Fibroblast of lung (primary cell): Measurements from ENCODE around the gene MAGI2. TPM values are rescaled to one million over a fixed set of nuclear protein-coding genes. Genes with fewer than 3 reads are reported as not detected.
"Not testable (repeated sequence)": the region's sequence is repeated elsewhere in the genome, so short reads cannot be mapped to it uniquely, and the experiment has no call there.

Experiments used
- DNase-seq, 2 donors: peaks; one replicate each; pipeline versions ENCODE4 v3.0.0 to v3.0.0-alpha.2; 2010; ENCODE audit warnings: low read depth in 2 of 2
- H2AFZ ChIP-seq: 2 replicates; pipeline ENCODE4 v1.5.1; 2012; ENCODE audit warnings: low read length, control low read depth, inconsistent platforms
- H3K27ac ChIP-seq: 2 replicates; pipeline ENCODE4 v1.5.1; 2011; ENCODE audit warnings: low read length, control low read depth; ENCODE audit not compliant: insufficient read depth
- H3K27me3 ChIP-seq: 2 replicates; pipeline ENCODE4 v1.5.1; 2011; ENCODE audit warnings: mild to moderate bottlenecking, low read length; ENCODE audit not compliant: control insufficient read depth, insufficient read depth
- H3K36me3 ChIP-seq: 2 replicates; pipeline ENCODE4 v1.5.1; 2011; ENCODE audit warnings: low read length; ENCODE audit not compliant: control insufficient read depth, insufficient read depth
- H3K4me1 ChIP-seq: 2 replicates; pipeline ENCODE4 v1.5.1; 2011; ENCODE audit warnings: low read length; ENCODE audit not compliant: control insufficient read depth, insufficient read depth; ENCODE audit errors: extremely low read depth
- H3K4me2 ChIP-seq: 2 replicates; pipeline ENCODE4 v1.5.1; 2011; ENCODE audit warnings: low read length, control low read depth; ENCODE audit not compliant: insufficient read depth; ENCODE audit errors: extremely low read depth
- H3K4me3 ChIP-seq, 4 experiments: fragments of 200-600 bp in 1 of 4; sonication (generic) in 1 of 4; replicated peaks in 1 of 4; 2 replicates each; pipeline ENCODE4 v1.5.1; 2011 to 2016; ENCODE audit warnings: low read length in 4 of 4, low read depth in 3 of 4, mild to moderate bottlenecking in 3 of 4, control low read depth in 2 of 4, inconsistent platforms in 1 of 4, mixed read lengths in 1 of 4; ENCODE audit not compliant: insufficient read depth in 1 of 4; ENCODE audit errors: control extremely low read depth in 1 of 4
- H3K79me2 ChIP-seq: 2 replicates; pipeline ENCODE4 v1.5.1; 2012; ENCODE audit warnings: mild to moderate bottlenecking, low read length, inconsistent platforms; ENCODE audit not compliant: control insufficient read depth, insufficient read depth
- H3K9ac ChIP-seq: 2 replicates; pipeline ENCODE4 v1.5.1; 2011; ENCODE audit warnings: mild to moderate bottlenecking, low read length, control low read depth; ENCODE audit not compliant: insufficient read depth
- H3K9me3 ChIP-seq: 2 replicates; pipeline ENCODE4 v1.5.1; 2012; ENCODE audit warnings: low read depth, low read length; ENCODE audit not compliant: control insufficient read depth, insufficient read depth
- H4K20me1 ChIP-seq: 2 replicates; pipeline ENCODE4 v1.5.1; 2011; ENCODE audit warnings: low read length; ENCODE audit not compliant: control insufficient read depth, insufficient read depth; ENCODE audit errors: extremely low read depth
- EZH2 ChIP-seq: IDR thresholded peaks from 2 replicates; pipeline ENCODE4 v1.5.1; 2012; ENCODE audit warnings: low read length, control low read depth, mild to moderate bottlenecking; ENCODE audit errors: missing control alignments
- polyA plus RNA-seq, 2 donors: library from polyadenylated mRNA; depleted of rRNA in 1 of 2; stranded (reverse) in 1 of 2; unstranded in 1 of 2; fragments of >200 nt; gene quantifications; 2 replicates each; pipeline ENCODE4 v1.2.1, GENCODE V29; 2011 to 2012; ENCODE audit warnings: missing spikeins in 1 of 2
- total RNA-seq: library from RNA; depleted of rRNA; stranded (reverse); fragments of >200 nt; gene quantifications from 2 replicates; pipeline ENCODE4 v1.2.1, GENCODE V29; 2014
- TF ChIP-seq, protein P1 (sequence below), 2 donors: IDR thresholded peaks in 1 of 2; conservative IDR thresholded peaks in 1 of 2; 1 replicate in 1 of 2; 2 replicates in 1 of 2; pipeline ENCODE4 v1.5.1; 2011 to 2012; ENCODE audit warnings: low read length in 2 of 2, control low read depth in 1 of 2, inconsistent platforms in 1 of 2, low read depth in 1 of 2, mild to moderate bottlenecking in 1 of 2

MAGI2 gene
- total and polyA plus RNA-seq, 2 donors (not counting 1 experiment from before 2014, with no cell fraction given), result 1.8 to 17.0 TPM

- H3K4me2 ChIP-seq, result peak overlapping the region; percentile 25
- DNase-seq, result no peak
- no peak overlapping the region for H3K27ac ChIP-seq
Observed at GRCh38 chr7:78970440-78970916, 483.0 kb downstream of the MAGI2 start.

GRCh38 chr7:78968951-78969350, 484.5 kb downstream of the MAGI2 start:
- Histone ChIP-seq H3K36me3 (no peaks in the 10 kb centered on the region), H3K9me3 (no peaks in the 10 kb centered on the region), H2AFZ (no peak overlapping the region), H3K27ac (no peak overlapping the region), H3K27me3 (no peaks in the 10 kb centered on the region), H3K4me2 (no peak overlapping the region), H3K4me1 (peaks cover 2% of the 10 kb centered on the region), H3K9ac (no peak overlapping the region), H4K20me1 (no peaks in the 10 kb centered on the region), H3K4me3 (no peak overlapping the region), H3K79me2 (no peaks in the 10 kb centered on the region)
- no peak for DNase-seq
- TF ChIP-seq, protein P1, sequence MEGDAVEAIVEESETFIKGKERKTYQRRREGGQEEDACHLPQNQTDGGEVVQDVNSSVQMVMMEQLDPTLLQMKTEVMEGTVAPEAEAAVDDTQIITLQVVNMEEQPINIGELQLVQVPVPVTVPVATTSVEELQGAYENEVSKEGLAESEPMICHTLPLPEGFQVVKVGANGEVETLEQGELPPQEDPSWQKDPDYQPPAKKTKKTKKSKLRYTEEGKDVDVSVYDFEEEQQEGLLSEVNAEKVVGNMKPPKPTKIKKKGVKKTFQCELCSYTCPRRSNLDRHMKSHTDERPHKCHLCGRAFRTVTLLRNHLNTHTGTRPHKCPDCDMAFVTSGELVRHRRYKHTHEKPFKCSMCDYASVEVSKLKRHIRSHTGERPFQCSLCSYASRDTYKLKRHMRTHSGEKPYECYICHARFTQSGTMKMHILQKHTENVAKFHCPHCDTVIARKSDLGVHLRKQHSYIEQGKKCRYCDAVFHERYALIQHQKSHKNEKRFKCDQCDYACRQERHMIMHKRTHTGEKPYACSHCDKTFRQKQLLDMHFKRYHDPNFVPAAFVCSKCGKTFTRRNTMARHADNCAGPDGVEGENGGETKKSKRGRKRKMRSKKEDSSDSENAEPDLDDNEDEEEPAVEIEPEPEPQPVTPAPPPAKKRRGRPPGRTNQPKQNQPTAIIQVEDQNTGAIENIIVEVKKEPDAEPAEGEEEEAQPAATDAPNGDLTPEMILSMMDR (conservative IDR thresholded peaks at IDR 0.05 in 1 of 2, IDR thresholded peaks at IDR 0.05 in 1 of 2; ENCODE audit: low read depth in 1 of 2, low read length in 2 of 2), result no peak
- no peak for TF ChIP-seq EZH2

More at GRCh38 chr7:78970440-78970916, 483.0 kb downstream of the MAGI2 start:
- H3K9ac ChIP-seq, result no peak overlapping the region
- no peaks in the 10 kb centered on the region for H4K20me1 ChIP-seq
- H3K27me3 ChIP-seq, result no peaks in the 10 kb centered on the region
- no peaks in the 10 kb centered on the region for H3K36me3 ChIP-seq
- no peaks in the 10 kb centered on the region for H3K79me2 ChIP-seq
- no peak overlapping the region for H3K4me3 ChIP-seq
- no peak overlapping the region for H2AFZ ChIP-seq
- peaks cover 2% of the 10 kb centered on the region for H3K4me1 ChIP-seq
- TF ChIP-seq, protein P1 (conservative IDR thresholded peaks at IDR 0.05 in 1 of 2, IDR thresholded peaks at IDR 0.05 in 1 of 2; ENCODE audit: low read depth in 1 of 2, low read length in 2 of 2), result no peak
- TF ChIP-seq EZH2, result no peak
- H3K9me3 ChIP-seq, result no peaks in the 10 kb centered on the region

DNA sequence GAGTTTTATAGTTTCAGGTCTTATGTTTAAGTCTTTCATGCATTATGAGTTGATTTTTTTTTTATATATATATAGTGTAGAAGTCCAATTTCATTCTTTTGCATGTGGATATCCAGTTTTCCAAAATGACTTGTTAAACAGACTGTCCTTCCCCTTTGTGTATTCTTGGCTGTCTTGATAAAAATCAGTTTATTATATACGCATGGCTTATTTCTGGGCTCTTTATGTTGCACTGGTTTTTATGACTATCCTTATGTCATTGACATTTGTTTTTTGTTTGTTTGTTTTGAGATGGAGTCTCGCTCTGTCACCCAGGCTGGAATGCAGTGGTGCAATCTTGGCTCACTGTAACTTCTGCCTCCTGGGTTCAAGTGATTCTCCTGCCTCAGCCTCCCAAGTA, 485.9 kb downstream of the MAGI2 start:
- not testable (repeated sequence) for H3K27ac ChIP-seq, H3K4me1 ChIP-seq, H3K4me3 ChIP-seq, H3K36me3 ChIP-seq, H3K9me3 ChIP-seq, H3K27me3 ChIP-seq, H3K9ac ChIP-seq, H4K20me1 ChIP-seq, H3K4me2 ChIP-seq, H2AFZ ChIP-seq, H3K79me2 ChIP-seq, DNase-seq
